ENCODE results near the gene JSRP1.

Gene JSRP1

GRCh38 chr19:2255982-2256685 lies at the start of gene JSRP1:
TSS of gene JSRP1 (minus strand) at chr19:2256417. CDS start at chr19:2255314, 1,103 bp downstream.
- DNase-seq, result no peak

- DNase-seq, result no peak
Observed at GRCh38 chr19:2305452-2306280, 49.4 kb upstream of the JSRP1 start.

- no peak for DNase-seq
Observed at GRCh38 chr19:2303211-2303798, 47.1 kb upstream of the JSRP1 start.

- DNase-seq, result no peak
Observed at GRCh38 chr19:2302319-2303210, 46.3 kb upstream of the JSRP1 start.

GRCh38 chr19:2300533-2300932 lies 44.3 kb upstream of the JSRP1 start:
- no peak for DNase-seq

- DNase-seq, result no peak
Observed at GRCh38 chr19:2296141-2296540, 39.9 kb upstream of the JSRP1 start.

GRCh38 chr19:2294687-2295335 lies 38.6 kb upstream of the JSRP1 start:
- no peak for DNase-seq

GRCh38 chr19:2291185-2291751 lies 35.1 kb upstream of the JSRP1 start:
- no peak for DNase-seq

GRCh38 chr19:2290441-2291184 lies 34.4 kb upstream of the JSRP1 start:
- no peak for DNase-seq

- peak; percentile 63 for DNase-seq
Observed at GRCh38 chr19:2289714-2290435, 33.7 kb upstream of the JSRP1 start.

GRCh38 chr19:2288818-2289713 lies 32.8 kb upstream of the JSRP1 start:
- DNase-seq, result no peak

GRCh38 chr19:2288338-2288817 lies 32.2 kb upstream of the JSRP1 start:
- DNase-seq, result no peak

- DNase-seq, result no peak
Observed at GRCh38 chr19:2287585-2288337, 31.5 kb upstream of the JSRP1 start.

- DNase-seq, result no peak
Observed at GRCh38 chr19:2286402-2287140, 30.4 kb upstream of the JSRP1 start.

- DNase-seq, result no peak
Observed at GRCh38 chr19:2283835-2284507, 27.8 kb upstream of the JSRP1 start.

GRCh38 chr19:2282862-2283237 lies 26.6 kb upstream of the JSRP1 start:
- no peak for DNase-seq
